Uterus (tissue), 4 donors: ENCODE results near the gene OR13C9. TPM values are rescaled to one million over a fixed set of nuclear protein-coding genes. Genes with fewer than 3 reads are reported as not detected.
"Not testable (repeated sequence)": the region's sequence is repeated elsewhere in the genome, so short reads cannot be mapped to it uniquely, and the experiment has no call there.

Experiments used
- DNase-seq, 2 donors: peaks; one replicate each; pipeline ENCODE4 v3.0.0-alpha.2; 2019 to 2020
- H3K27ac ChIP-seq, 2 donors: fragments of 200-600 bp; sonication (generic); 1 replicate in 1 of 2; 2 replicates in 1 of 2; pipeline ENCODE4 v1.5.1; 2016 to 2018
- H3K27me3 ChIP-seq, 2 donors: fragments of 200-600 bp; sonication (generic); one replicate each; pipeline ENCODE4 v1.5.1; 2018 to 2019; ENCODE audit warnings: control low read depth in 1 of 2
- H3K36me3 ChIP-seq, 2 donors: fragments of 200-600 bp; sonication (generic); one replicate each; pipeline ENCODE4 v1.5.1; 2019; ENCODE audit warnings: control low read depth in 1 of 2
- H3K4me1 ChIP-seq, 2 donors: fragments of 200-600 bp; sonication (generic); one replicate each; pipeline ENCODE4 v1.5.1; 2018 to 2019; ENCODE audit warnings: control low read depth in 1 of 2
- H3K4me3 ChIP-seq, 2 donors: fragments of 200-600 bp; sonication (generic); 1 replicate in 1 of 2; 2 replicates in 1 of 2; pipeline ENCODE4 v1.5.1; 2018 to 2019; ENCODE audit warnings: mild to moderate bottlenecking in 1 of 2
- H3K9me3 ChIP-seq, 2 donors: fragments of 200-600 bp; sonication (generic); one replicate each; pipeline ENCODE4 v1.5.1; 2019; ENCODE audit warnings: control low read depth in 1 of 2
- CTCF ChIP-seq, 4 experiments: fragments of 200-600 bp in 2 of 4; fragments of 450-650 bp in 2 of 4; sonication (generic) in 2 of 4; IDR thresholded peaks; one replicate each; pipeline ENCODE4 v1.5.1; 2016 to 2019; ENCODE audit warnings: antibody characterized with exemption in 4 of 4, mild to moderate bottlenecking in 2 of 4, moderate library complexity in 1 of 4
- POLR2A ChIP-seq, 2 donors: fragments of 450-650 bp; IDR thresholded peaks; one replicate each; pipeline ENCODE4 v1.6.1; 2016; ENCODE audit warnings: antibody characterized with exemption in 2 of 2, mild to moderate bottlenecking in 1 of 2, moderate library complexity in 1 of 2
- intact Hi-C: fragments of 100-400 bp; cut with DNase I; formaldehyde crosslinking; loops from one replicate; pipeline ENCODE4 v1.15.1; 2023; ENCODE audit warnings: low total_unique reads
- total RNA-seq, 4 donors: library from RNA; depleted of rRNA in 3 of 4; stranded (reverse); fragments of >200 nt in 3 of 4; gene quantifications; one replicate each; pipeline versions ENCODE4 v1.1.0 to v1.2.4, GENCODE V29; 2014 to 2023
- donor health status: DM: yes; HTN: yes; CAD: no.

The OR13C9 gene
- under 1 TPM in 1 of 4 donors, not detected in 3; 0.62 TPM for total RNA-seq

DNA sequence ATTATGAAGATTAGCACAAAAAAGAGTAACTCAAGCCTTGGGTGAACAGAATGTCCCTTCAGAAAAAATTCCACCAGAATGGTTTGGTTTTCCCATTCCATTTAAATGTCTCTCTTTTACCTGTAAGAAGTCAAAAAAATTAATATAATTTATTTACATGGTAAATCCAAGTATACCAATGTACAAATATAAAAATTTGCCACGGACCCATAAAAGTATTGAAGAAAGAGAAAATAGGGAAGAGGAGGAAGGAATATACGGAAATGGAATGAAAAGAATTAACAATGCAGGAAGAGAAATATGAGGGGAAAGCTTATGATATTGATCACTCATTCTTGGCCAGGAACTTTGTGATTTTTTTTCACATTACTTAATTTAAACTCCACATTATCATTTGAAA lies at the start of gene OR13C9:
Gene OR13C9 (minus strand): TSS at position 101 of the 400 bp plus-strand sequence. CDS start 0 bp downstream, at position 101.
- Histone ChIP-seq H3K9me3 (no peaks in the 10 kb centered on the region), H3K27me3 (no peaks in the 10 kb centered on the region), H3K4me1 (no peaks in the 10 kb centered on the region), H3K36me3 (no peaks in the 10 kb centered on the region), H3K4me3 (no peak within 1 kb of the TSS), H3K27ac (no peak within 1 kb of the TSS)
- no peak for TF ChIP-seq POLR2A (IDR thresholded peaks at IDR 0.05)
- TF ChIP-seq CTCF (IDR thresholded peaks at IDR 0.05): no peak
- intact Hi-C loops: no loop called here
- DNase-seq: no peak

DNA sequence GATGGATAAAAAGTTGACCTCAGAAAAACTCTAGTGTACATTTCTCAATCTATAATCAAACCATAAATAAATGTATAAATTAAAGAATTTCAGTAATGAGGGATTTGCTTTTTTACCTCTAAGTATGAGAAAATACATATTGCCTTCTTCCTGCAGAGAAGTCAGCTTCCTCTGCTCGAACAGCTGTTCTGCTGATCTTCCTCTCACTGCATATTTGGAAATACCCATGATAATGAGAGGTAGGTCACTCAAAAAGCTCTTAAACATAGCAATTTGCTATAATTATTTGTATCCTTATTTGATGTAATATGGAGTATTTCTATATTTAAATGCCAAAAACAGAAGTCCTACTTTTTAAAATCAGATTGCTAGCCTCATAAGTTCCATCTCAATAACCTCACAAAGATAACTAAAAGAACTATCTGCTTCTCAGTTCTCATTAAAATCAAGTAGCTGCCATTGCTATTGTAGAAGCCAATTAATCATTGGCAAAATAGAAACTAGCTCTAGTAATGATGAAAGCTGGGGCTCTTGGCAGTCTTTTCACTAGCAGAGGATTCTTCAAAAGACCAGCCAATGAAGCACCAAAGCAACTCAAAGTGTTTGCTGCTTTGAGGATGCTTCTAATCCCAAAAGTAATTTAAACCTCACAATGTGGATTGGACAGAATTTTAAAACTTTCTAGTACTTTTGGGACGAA lies 40.6 kb upstream of the OR13C9 start:
- Histone ChIP-seq H3K27me3 (no peaks in the 10 kb centered on the region), H3K4me3 (no peak overlapping the region), H3K4me1 (no peaks in the 10 kb centered on the region), H3K27ac (no peak overlapping the region), H3K9me3 (no peaks in the 10 kb centered on the region), H3K36me3 (no peaks in the 10 kb centered on the region)
- TF ChIP-seq POLR2A (IDR thresholded peaks at IDR 0.05): no peak
- TF ChIP-seq CTCF (IDR thresholded peaks at IDR 0.05): no peak
- no peak for DNase-seq
- intact Hi-C loops: no loop called here

- Histone ChIP-seq H3K27ac (no peak overlapping the region), H3K4me3 (no peak overlapping the region), H3K36me3 (no peaks in the 10 kb centered on the region), H3K9me3 (no peaks in the 10 kb centered on the region), H3K27me3 (no peaks in the 10 kb centered on the region), H3K4me1 (no peaks in the 10 kb centered on the region)
- intact Hi-C loops: no loop called here
- no peak for TF ChIP-seq POLR2A (IDR thresholded peaks at IDR 0.05)
- TF ChIP-seq CTCF (IDR thresholded peaks at IDR 0.05): no peak
- DNase-seq: no peak
These were observed 17.5 kb upstream of the OR13C9 start for GRCh38 chr9:104635456-104635855.

- Histone ChIP-seq H3K4me3 (no peak overlapping the region), H3K36me3 (no peaks in the 10 kb centered on the region), H3K27ac (no peak overlapping the region), H3K9me3 (no peaks in the 10 kb centered on the region), H3K27me3 (no peaks in the 10 kb centered on the region), H3K4me1 (no peaks in the 10 kb centered on the region)
- no peak for TF ChIP-seq CTCF (IDR thresholded peaks at IDR 0.05)
- TF ChIP-seq POLR2A (IDR thresholded peaks at IDR 0.05): no peak
- intact Hi-C loops: no loop called here
- DNase-seq: no peak
These were observed 16.0 kb upstream of the OR13C9 start for GRCh38 chr9:104633976-104634520.

GRCh38 chr9:104625964-104626363 lies 8.0 kb upstream of the OR13C9 start:
- H3K36me3 ChIP-seq, H3K27ac ChIP-seq, H3K9me3 ChIP-seq, DNase-seq, H3K4me3 ChIP-seq, H3K4me1 ChIP-seq, intact Hi-C loops, H3K27me3 ChIP-seq: not testable (repeated sequence)
